ENCODE data around the gene CDC42BPA.

- TF ChIP-seq SNAI2 (CRISPR knock-in tag; IDR thresholded peaks at IDR 0.05) (no peak), ZC3H10 (CRISPR knock-in tag; IDR thresholded peaks at IDR 0.05) (no peak), ZNF8 (CRISPR knock-in tag; IDR thresholded peaks at IDR 0.05) (no peak), CSDC2 (CRISPR knock-in tag; IDR thresholded peaks at IDR 0.05) (no peak), ZNF70 (CRISPR knock-in tag; IDR thresholded peaks at IDR 0.05) (no peak), ZNF565 (CRISPR knock-in tag; conservative IDR thresholded peaks at IDR 0.05; ENCODE audit: low read depth) (no peak), ZFP30 (CRISPR knock-in tag; IDR thresholded peaks at IDR 0.05) (no peak), PATZ1 (CRISPR knock-in tag; IDR thresholded peaks at IDR 0.05; ENCODE audit: borderline replicate concordance) (no peak), ZFP3 (CRISPR knock-in tag; IDR thresholded peaks at IDR 0.05) (no peak), ARNTL (CRISPR knock-in tag; IDR thresholded peaks at IDR 0.05; ENCODE audit: borderline replicate concordance, low read depth) (no peak)
These were observed 11.6 kb downstream of the CDC42BPA start for GRCh38 chr1:227306689-227307088.
